CD4-positive, CD25-positive, alpha-beta regulatory T cell (primary cell): ENCODE measurements around the gene HK1. TPM values are rescaled to one million over a fixed set of nuclear protein-coding genes. Genes with fewer than 3 reads are reported as not detected.

Experiments used
- ATAC-seq, 2 donors: fragments of 150-1000 bp; cut with Tn5 transposase; one replicate each; pipeline ENCODE4 v1.10.0; 2021; ENCODE audit warnings: low read depth in 2 of 2, moderate number of reproducible peaks in 2 of 2, moderate library complexity in 1 of 2
- DNase-seq, 3 donors: peaks; one replicate each; pipeline versions ENCODE4 v3.0.0 to v3.0.0-alpha.2; 2012 to 2022; ENCODE audit warnings: mixed read lengths in 1 of 3
- H3K27ac ChIP-seq: one replicate; pipeline ENCODE4 v1.7.0; 2013; ENCODE audit warnings: mild to moderate bottlenecking, low read length; ENCODE audit not compliant: insufficient read depth, poor library complexity, severe bottlenecking
- H3K27me3 ChIP-seq: one replicate; pipeline ENCODE4 v1.7.0; 2013; ENCODE audit warnings: low read length; ENCODE audit not compliant: control insufficient read depth, insufficient read depth
- H3K36me3 ChIP-seq: one replicate; pipeline ENCODE4 v1.7.0; 2013; ENCODE audit warnings: mild to moderate bottlenecking, low read length, moderate library complexity; ENCODE audit not compliant: control insufficient read depth, insufficient read depth
- H3K4me1 ChIP-seq: 2 replicates; pipeline ENCODE4 v1.7.0; 2013; ENCODE audit warnings: mild to moderate bottlenecking, low read length; ENCODE audit not compliant: insufficient read depth, control insufficient read depth, poor library complexity, severe bottlenecking
- H3K4me3 ChIP-seq: one replicate; pipeline ENCODE4 v1.7.0; 2013; ENCODE audit warnings: low read depth, mild to moderate bottlenecking, low read length, moderate library complexity
- H3K9me3 ChIP-seq, 2 experiments: 1 replicate in 1 of 2; 2 replicates in 1 of 2; pipeline ENCODE4 v1.7.0; 2013; ENCODE audit warnings: low read length in 2 of 2, mild to moderate bottlenecking in 1 of 2, moderate library complexity in 1 of 2; ENCODE audit not compliant: control insufficient read depth in 2 of 2
- H3K27ac Mint-ChIP-seq, 3 donors: one replicate each; pipeline ENCODE4 v1.8.0; 2020 to 2022; ENCODE audit warnings: mild to moderate bottlenecking in 3 of 3, mixed read lengths in 3 of 3, moderate library complexity in 2 of 3
- H3K27me3 Mint-ChIP-seq: one replicate; pipeline ENCODE4 v1.8.0; 2022; ENCODE audit warnings: mild to moderate bottlenecking, mixed read lengths
- H3K36me3 Mint-ChIP-seq: one replicate; pipeline ENCODE4 v1.8.0; 2020; ENCODE audit warnings: mixed read lengths
- H3K4me1 Mint-ChIP-seq, 4 donors: one replicate each; pipeline ENCODE4 v1.8.0; 2020 to 2022; ENCODE audit warnings: mixed read lengths in 4 of 4, mild to moderate bottlenecking in 1 of 4
- H3K4me3 Mint-ChIP-seq, 4 donors: one replicate each; pipeline ENCODE4 v1.8.0; 2020 to 2022; ENCODE audit warnings: mild to moderate bottlenecking in 4 of 4, mixed read lengths in 4 of 4, moderate library complexity in 3 of 4
- H3K9me3 Mint-ChIP-seq, 7 donors: one replicate each; pipeline ENCODE4 v1.8.0; 2020 to 2022; ENCODE audit warnings: mixed read lengths in 7 of 7, mild to moderate bottlenecking in 3 of 7, moderate library complexity in 2 of 7
- polyA plus RNA-seq, 4 donors: library from polyadenylated mRNA; unstranded; fragments of 300-500 nt; fragmentation: Illumina TruSeq; gene quantifications; one replicate each; pipeline ENCODE4 v1.2.3, GENCODE V29; 2021
- total RNA-seq: library from RNA; stranded (reverse); gene quantifications from one replicate; pipeline ENCODE4 v1.2.3, GENCODE V29; 2022

Gene HK1
- total and polyA plus RNA-seq, 5 donors from 2014 or later = 86.4 to 115 (median 102) TPM

DNA sequence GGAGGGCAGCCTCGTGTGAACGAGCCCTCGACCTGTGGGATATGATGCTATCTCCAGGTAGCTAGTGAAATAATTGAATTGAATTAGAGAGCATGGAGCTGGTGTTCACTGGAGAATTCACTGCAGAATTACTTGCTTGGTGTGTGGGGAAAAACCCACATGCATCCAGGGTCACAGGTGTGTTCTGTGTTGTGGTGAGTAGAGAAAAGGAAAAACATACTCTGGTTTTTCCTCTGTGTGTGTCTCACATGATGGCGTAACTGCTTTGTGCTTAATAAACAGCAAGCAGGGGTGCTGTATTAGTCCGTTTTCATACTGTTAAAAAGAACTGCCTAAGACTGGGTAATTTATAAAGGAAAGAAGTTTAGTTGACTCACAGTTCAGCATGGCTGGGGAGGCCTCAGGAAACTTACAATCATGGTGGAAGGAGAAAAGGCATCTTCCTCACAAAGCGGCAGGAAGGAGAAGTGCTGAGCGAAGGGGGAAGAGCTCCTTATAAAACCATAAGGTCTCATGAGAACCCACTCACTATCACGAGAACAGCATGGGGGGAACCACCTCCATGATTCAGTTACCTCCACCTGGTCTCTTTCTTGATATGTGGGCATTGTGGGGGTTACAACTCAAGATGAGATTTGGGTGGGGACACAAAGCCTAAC is 75.8 kb downstream of the HK1 start:
- peaks cover 14% of the 10 kb centered on the region for H3K36me3 Mint-ChIP-seq
- Histone ChIP-seq H3K9me3 (no peaks in the 10 kb centered on the region), H3K27ac (no peak overlapping the region), H3K27me3 (no peaks in the 10 kb centered on the region), H3K4me1 (peaks cover 21% of the 10 kb centered on the region), H3K4me3 (no peak overlapping the region), H3K36me3 (peaks cover 5% of the 10 kb centered on the region)
- DNase-seq (no peak), ATAC-seq (no peak)
- peak overlapping the region in 2 of 3 donors; percentile 90 to 91 for H3K27ac Mint-ChIP-seq
- H3K4me1 Mint-ChIP-seq = peaks cover 17 to 69% (median 29%) of the 10 kb centered on the region in 4 donors
- no peaks in the 10 kb centered on the region for H3K27me3 Mint-ChIP-seq
- peak overlapping the region in 2 of 4 donors; percentile 29 to 47 for H3K4me3 Mint-ChIP-seq
- no peaks in the 10 kb centered on the region for H3K9me3 Mint-ChIP-seq

- Histone ChIP-seq H3K27ac (no peak overlapping the region), H3K4me1 (peaks cover 26% of the 10 kb centered on the region)
Measured at GRCh38 chr10:69356187-69356586, 77.9 kb downstream of the HK1 start.

DNA sequence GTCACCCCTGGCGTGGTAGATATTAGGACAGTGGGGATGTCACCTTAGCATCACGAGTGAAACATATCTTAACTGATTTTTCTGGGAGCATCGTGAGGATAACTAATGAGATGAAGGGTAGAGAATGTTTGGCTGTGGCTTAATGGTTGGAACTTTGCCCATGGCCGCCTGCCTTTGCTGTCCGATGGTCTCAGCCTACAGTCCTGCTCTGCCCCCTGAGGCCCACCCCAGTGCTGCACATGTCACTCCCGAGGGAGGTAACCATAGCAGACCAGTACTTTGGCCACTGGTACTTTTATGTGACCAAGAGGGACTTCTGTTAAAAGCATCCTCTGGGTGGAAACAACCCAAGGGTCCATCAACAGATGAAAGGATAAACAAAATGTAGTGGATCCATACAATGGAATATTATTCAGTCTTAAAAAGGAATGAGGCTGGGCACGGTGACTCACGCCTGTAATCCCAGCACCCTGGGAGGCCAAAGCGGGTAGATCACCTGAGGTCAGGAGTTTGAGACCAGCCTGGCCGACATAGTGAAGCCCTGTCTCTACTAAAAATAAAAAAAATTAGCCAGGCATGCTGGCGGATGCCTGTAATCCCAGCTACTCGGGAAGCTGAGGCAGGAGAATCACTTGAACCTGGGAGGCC is 80.0 kb downstream of the HK1 start:
- Histone ChIP-seq H3K36me3 (peaks cover 13% of the 10 kb centered on the region), H3K27me3 (no peaks in the 10 kb centered on the region), H3K27ac (no peak overlapping the region), H3K9me3 (no peaks in the 10 kb centered on the region), H3K4me1 (peaks cover 33% of the 10 kb centered on the region), H3K4me3 (no peak overlapping the region)
- Mint-ChIP-seq H3K27ac (peak overlapping the region in 2 of 3 donors; percentile 91 to 92), H3K4me1 (peaks cover 13 to 75% (median 43%) of the 10 kb centered on the region in 4 donors), H3K27me3 (no peaks in the 10 kb centered on the region), H3K4me3 (peak overlapping the region in 1 of 4 donors; percentile 42), H3K36me3 (peaks cover 16% of the 10 kb centered on the region), H3K9me3 (no peaks in the 10 kb centered on the region)
- ATAC-seq = no peak
- no peak for DNase-seq

More at GRCh38 chr10:69356187-69356586, 77.9 kb downstream of the HK1 start:
- Mint-ChIP-seq H3K4me3 (no peak overlapping the region), H3K9me3 (no peaks in the 10 kb centered on the region), H3K36me3 (peaks cover 18% of the 10 kb centered on the region), H3K27ac (peak overlapping the region in 2 of 3 donors; percentile 60 to 82), H3K27me3 (no peaks in the 10 kb centered on the region), H3K4me1 (peaks cover 18 to 71% (median 38%) of the 10 kb centered on the region in 4 donors)
- Histone ChIP-seq H3K9me3 (no peaks in the 10 kb centered on the region), H3K27me3 (no peaks in the 10 kb centered on the region), H3K36me3 (peaks cover 11% of the 10 kb centered on the region), H3K4me3 (no peak overlapping the region)
- ATAC-seq = no peak
- no peak for DNase-seq

GRCh38 chr10:69359148-69359547 is 80.9 kb downstream of the HK1 start:
- Histone ChIP-seq H3K9me3 (no peaks in the 10 kb centered on the region), H3K4me1 (peaks cover 28% of the 10 kb centered on the region), H3K27me3 (no peaks in the 10 kb centered on the region), H3K36me3 (peaks cover 20% of the 10 kb centered on the region), H3K27ac (no peak overlapping the region), H3K4me3 (no peak overlapping the region)
- peak overlapping the region in 3 of 4 donors; percentile 48 to 83 (median 57) for H3K4me3 Mint-ChIP-seq
- peaks cover 7 to 71% (median 40%) of the 10 kb centered on the region in 4 donors for H3K4me1 Mint-ChIP-seq
- ATAC-seq (no peak), DNase-seq (no peak)
- H3K27me3 Mint-ChIP-seq = no peaks in the 10 kb centered on the region
- H3K9me3 Mint-ChIP-seq = no peaks in the 10 kb centered on the region
- H3K36me3 Mint-ChIP-seq = peaks cover 16% of the 10 kb centered on the region
- H3K27ac Mint-ChIP-seq = peak overlapping the region; percentile 80 to 91 (median 86)

- Histone ChIP-seq H3K36me3 (peaks cover 24% of the 10 kb centered on the region), H3K4me3 (no peak overlapping the region), H3K27ac (no peak overlapping the region), H3K4me1 (peaks cover 27% of the 10 kb centered on the region), H3K27me3 (no peaks in the 10 kb centered on the region), H3K9me3 (no peaks in the 10 kb centered on the region)
- ATAC-seq = peak; percentile 85 to 87
- peak overlapping the region in 2 of 4 donors; percentile 48 to 83 for H3K4me3 Mint-ChIP-seq
- peak in 2 of 3 donors; percentile 39 to 71 for DNase-seq
- no peaks in the 10 kb centered on the region for H3K27me3 Mint-ChIP-seq
- no peaks in the 10 kb centered on the region for H3K9me3 Mint-ChIP-seq
- peaks cover 7 to 68% (median 38%) of the 10 kb centered on the region in 4 donors for H3K4me1 Mint-ChIP-seq
- peak overlapping the region; percentile 80 to 91 (median 86) for H3K27ac Mint-ChIP-seq
- H3K36me3 Mint-ChIP-seq = peaks cover 17% of the 10 kb centered on the region
Measured at GRCh38 chr10:69359594-69359993, 81.3 kb downstream of the HK1 start.

GRCh38 chr10:69360485-69361302 is 82.4 kb downstream of the HK1 start:
- H3K36me3 ChIP-seq = peaks cover 35% of the 10 kb centered on the region
- H3K4me1 Mint-ChIP-seq = peaks cover 7 to 68% (median 39%) of the 10 kb centered on the region in 4 donors
- peaks cover 25% of the 10 kb centered on the region for H3K36me3 Mint-ChIP-seq
- H3K27me3 ChIP-seq = no peaks in the 10 kb centered on the region
- no peaks in the 10 kb centered on the region for H3K9me3 ChIP-seq
- peak overlapping the region in 2 of 4 donors; percentile 33 to 54 for H3K4me3 Mint-ChIP-seq
- no peak overlapping the region for H3K4me3 ChIP-seq
- H3K27ac Mint-ChIP-seq = peak overlapping the region in 2 of 3 donors; percentile 78 to 91
- H3K9me3 Mint-ChIP-seq = no peaks in the 10 kb centered on the region
- ATAC-seq = no peak
- no peak overlapping the region for H3K27ac ChIP-seq
- no peak for DNase-seq
- peaks cover 27% of the 10 kb centered on the region for H3K4me1 ChIP-seq
- no peaks in the 10 kb centered on the region for H3K27me3 Mint-ChIP-seq

DNA sequence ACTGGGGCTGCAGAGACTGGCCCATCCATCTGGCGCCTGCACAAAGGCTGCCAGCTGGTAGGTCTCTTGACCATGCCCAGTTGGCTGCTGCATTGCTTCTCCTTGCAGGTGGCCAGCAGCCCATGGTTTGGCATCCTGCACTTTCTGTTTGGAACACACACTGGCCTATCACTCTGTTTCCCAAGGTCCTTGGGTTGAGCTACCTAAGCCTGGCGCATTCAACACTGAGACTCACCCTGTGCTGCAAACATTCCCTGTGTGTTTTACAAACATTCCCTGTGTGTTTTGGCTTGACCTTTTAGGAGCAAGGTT is 83.0 kb downstream of the HK1 start:
- H3K4me3 Mint-ChIP-seq = no peak overlapping the region

More for the DNA sequence above, 83.0 kb downstream of the HK1 start:
- Histone ChIP-seq H3K4me3 (no peak overlapping the region), H3K27me3 (no peaks in the 10 kb centered on the region), H3K36me3 (peaks cover 39% of the 10 kb centered on the region), H3K9me3 (no peaks in the 10 kb centered on the region), H3K27ac (no peak overlapping the region), H3K4me1 (peaks cover 27% of the 10 kb centered on the region)
- peaks cover 7 to 67% (median 39%) of the 10 kb centered on the region in 4 donors for H3K4me1 Mint-ChIP-seq
- H3K27ac Mint-ChIP-seq = peak overlapping the region in 2 of 3 donors; percentile 56 to 78
- no peak for ATAC-seq
- no peaks in the 10 kb centered on the region for H3K9me3 Mint-ChIP-seq
- peaks cover 25% of the 10 kb centered on the region for H3K36me3 Mint-ChIP-seq
- DNase-seq = no peak
- H3K27me3 Mint-ChIP-seq = no peaks in the 10 kb centered on the region
